Smooth muscle cell of the coronary artery (primary cell): Measurements from ENCODE around the gene AADACL2. TPM values are rescaled to one million over a fixed set of nuclear protein-coding genes. Genes with fewer than 3 reads are reported as not detected.

Source experiments
- total RNA-seq: library from RNA; depleted of rRNA; stranded (reverse); fragments of >200 nt; gene quantifications from 2 replicates; pipeline ENCODE4 v1.2.3, GENCODE V29; 2014; ENCODE audit warnings: low replicate concordance

AADACL2 gene
- not detected in 2 replicates for total RNA-seq

DNA sequence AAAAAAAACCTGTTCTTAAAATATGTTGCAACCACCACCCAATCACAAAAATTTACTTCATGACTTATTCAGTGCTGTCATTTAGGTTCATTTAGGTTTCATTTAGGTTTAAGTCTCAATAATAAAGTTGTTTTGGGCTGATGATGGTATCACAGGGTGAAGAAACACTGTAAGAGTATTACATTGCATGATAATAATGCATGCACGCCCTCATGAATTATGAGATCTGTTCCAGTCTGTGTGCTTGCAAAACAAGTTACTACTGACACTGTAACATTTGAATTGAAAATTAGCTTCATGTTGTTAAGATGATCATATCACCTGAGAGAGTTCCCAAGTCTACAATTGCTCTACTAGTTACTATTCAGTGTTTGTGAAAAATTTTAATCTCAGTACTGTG is at the start of gene AADACL2:
AADACL2 (plus strand) TSS at position 315 of the 400 bp plus-strand sequence. CDS start 109 bp downstream, outside the sequence.

Other genes with a start within 250 kb of the AADACL2 start
- 0.68 and 1.8 TPM in 2 replicates for gene AADAC, start 80.2 kb downstream of the AADACL2 start, total RNA-seq
- 2.2 TPM in 1 of 2 replicates, not detected in the other for gene SUCNR1, start 139.7 kb downstream of the AADACL2 start, total RNA-seq